GM13977 (cell line): Measurements from ENCODE around the gene TCTN2.

Experiments
- DNase-seq: peaks from one replicate; pipeline ENCODE4 v3.0.0; 2012; ENCODE audit warnings: low spot score
- CTCF ChIP-seq: IDR thresholded peaks from 2 replicates; pipeline ENCODE4 v1.5.1; 2012; ENCODE audit warnings: mild to moderate bottlenecking, control low read depth; ENCODE audit not compliant: insufficient read depth; ENCODE audit errors: extremely low read depth, missing control alignments
- in situ Hi-C: fragments of 300-500 bp; cut with MboI; formaldehyde crosslinking; loops from one replicate; pipeline ENCODE4 v1.12.0; 2022; ENCODE audit warnings: low sequenced_read_pairs, low pct_unique_long_range_greater_than_20kb, mixed read lengths, inconsistent platforms; ENCODE audit not compliant: unreplicated experiment

The TCTN2 gene

GRCh38 chr12:123726962-123727361, 56.0 kb downstream of the TCTN2 start:
- in situ Hi-C loops, result no loop called here
- no peak for TF ChIP-seq CTCF
- DNase-seq, result no peak

GRCh38 chr12:123727878-123728277, 57.0 kb downstream of the TCTN2 start:
- no peak for TF ChIP-seq CTCF
- in situ Hi-C loops, result no loop called here
- no peak for DNase-seq

- DNase-seq, result no peak
- TF ChIP-seq CTCF, result no peak
- in situ Hi-C loops, result no loop called here
Measured at GRCh38 chr12:123731596-123731995, 60.7 kb downstream of the TCTN2 start.

GRCh38 chr12:123732251-123732650, 61.3 kb downstream of the TCTN2 start:
- TF ChIP-seq CTCF, result no peak
- in situ Hi-C loops, result no loop called here
- DNase-seq, result no peak

- in situ Hi-C loops, result no loop called here
- TF ChIP-seq CTCF, result no peak
- no peak for DNase-seq
Measured at GRCh38 chr12:123733229-123733628, 62.3 kb downstream of the TCTN2 start.

GRCh38 chr12:123734268-123734667, 63.4 kb downstream of the TCTN2 start:
- no peak for DNase-seq
- in situ Hi-C loops, result no loop called here
- no peak for TF ChIP-seq CTCF
